Immature natural killer cell (primary cell): ENCODE measurements around the gene PCDHB7. TPM values are rescaled to one million over a fixed set of nuclear protein-coding genes. Genes with fewer than 3 reads are reported as not detected.
"Not testable (repeated sequence)": the region's sequence is repeated elsewhere in the genome, so short reads cannot be mapped to it uniquely, and the experiment has no call there.

Source experiments
- DNase-seq, 3 donors: peaks; one replicate each; pipeline ENCODE4 v3.0.0; 2022; ENCODE audit warnings: mixed read lengths in 1 of 3
- H3K27ac Mint-ChIP-seq, 6 donors: one replicate each; pipeline ENCODE4 v1.8.0; 2020; ENCODE audit warnings: mixed read lengths in 6 of 6, mild to moderate bottlenecking in 5 of 6, inconsistent platforms in 4 of 6, moderate library complexity in 3 of 6
- H3K27me3 Mint-ChIP-seq, 3 donors: one replicate each; pipeline ENCODE4 v1.8.0; 2020 to 2021; ENCODE audit warnings: low read depth in 3 of 3, mild to moderate bottlenecking in 3 of 3, mixed read lengths in 3 of 3, moderate library complexity in 3 of 3, inconsistent platforms in 1 of 3
- H3K36me3 Mint-ChIP-seq, 3 donors: one replicate each; pipeline ENCODE4 v1.8.0; 2020; ENCODE audit warnings: mixed read lengths in 3 of 3, inconsistent platforms in 2 of 3, mild to moderate bottlenecking in 2 of 3
- H3K4me1 Mint-ChIP-seq, 2 donors: one replicate each; pipeline ENCODE4 v1.8.0; 2020; ENCODE audit warnings: inconsistent platforms in 2 of 2, mild to moderate bottlenecking in 2 of 2, mixed read lengths in 2 of 2, moderate library complexity in 1 of 2
- H3K4me3 Mint-ChIP-seq, 5 donors: one replicate each; pipeline ENCODE4 v1.8.0; 2020; ENCODE audit warnings: mild to moderate bottlenecking in 5 of 5, mixed read lengths in 5 of 5, inconsistent platforms in 3 of 5, moderate library complexity in 3 of 5
- H3K9me3 Mint-ChIP-seq, 6 donors: one replicate each; pipeline ENCODE4 v1.8.0; 2020; ENCODE audit warnings: mild to moderate bottlenecking in 6 of 6, mixed read lengths in 6 of 6, inconsistent platforms in 4 of 6, moderate library complexity in 3 of 6
- polyA plus RNA-seq, 3 donors: library from polyadenylated mRNA; unstranded; fragments of 300-500 nt; fragmentation: Illumina TruSeq; gene quantifications; one replicate each; pipeline ENCODE4 v1.2.3, GENCODE V29; 2021

Gene PCDHB7
- polyA plus RNA-seq, 3 donors from 2014 or later: not detected

- H3K4me1 Mint-ChIP-seq, DNase-seq, H3K4me3 Mint-ChIP-seq, H3K36me3 Mint-ChIP-seq, H3K27ac Mint-ChIP-seq: not testable (repeated sequence)
- H3K9me3 Mint-ChIP-seq: peaks cover 7 to 50% (median 16%) of the 10 kb centered on the region in 6 donors
- H3K27me3 Mint-ChIP-seq: peaks cover 5 to 15% (median 8%) of the 10 kb centered on the region in 3 donors
Measured at GRCh38 chr5:141215504-141215903, 43.1 kb downstream of the PCDHB7 start.

- H3K4me3 Mint-ChIP-seq, H3K4me1 Mint-ChIP-seq, H3K27ac Mint-ChIP-seq, H3K36me3 Mint-ChIP-seq, DNase-seq: not testable (repeated sequence)
- Mint-ChIP-seq H3K9me3 (peaks cover 4 to 50% (median 15%) of the 10 kb centered on the region in 6 donors), H3K27me3 (peaks cover 5 to 15% (median 8%) of the 10 kb centered on the region in 3 donors)
Measured at GRCh38 chr5:141216035-141216434, 43.6 kb downstream of the PCDHB7 start.

GRCh38 chr5:141223112-141223783 lies 50.8 kb downstream of the PCDHB7 start, which contains the start of gene PCDHB14:
TSS of gene PCDHB14 (plus strand) at chr5:141223343. CDS start at chr5:141223506, 163 bp downstream.
- peaks cover 4 to 31% (median 18%) of the 10 kb centered on the region in 6 donors for H3K9me3 Mint-ChIP-seq
- H3K36me3 Mint-ChIP-seq: peaks cover 0 to under 1% (median 0%) of the 10 kb centered on the region in 3 donors
- no peaks in the 10 kb centered on the region for H3K4me1 Mint-ChIP-seq
- peaks cover 0 to 23% (median 11%) of the 10 kb centered on the region in 3 donors for H3K27me3 Mint-ChIP-seq
- H3K27ac Mint-ChIP-seq: no peak within 1 kb of the TSS
- peak within 1 kb of the TSS in 1 of 5 donors; percentile 21 for H3K4me3 Mint-ChIP-seq
- peak in 1 of 3 donors; percentile 3 for DNase-seq

GRCh38 chr5:141224844-141225243 lies 52.4 kb downstream of the PCDHB7 start:
- Mint-ChIP-seq H3K27me3 (peaks cover 0 to 17% (median 9%) of the 10 kb centered on the region in 3 donors), H3K9me3 (peaks cover 4 to 29% (median 14%) of the 10 kb centered on the region in 6 donors)
- H3K4me1 Mint-ChIP-seq, DNase-seq, H3K4me3 Mint-ChIP-seq, H3K27ac Mint-ChIP-seq, H3K36me3 Mint-ChIP-seq: not testable (repeated sequence)

- peaks cover 0 to 17% (median 9%) of the 10 kb centered on the region in 3 donors for H3K27me3 Mint-ChIP-seq
- not testable (repeated sequence) for H3K36me3 Mint-ChIP-seq, H3K4me3 Mint-ChIP-seq, DNase-seq, H3K4me1 Mint-ChIP-seq, H3K27ac Mint-ChIP-seq
- peaks cover 4 to 29% (median 13%) of the 10 kb centered on the region in 6 donors for H3K9me3 Mint-ChIP-seq
Measured at GRCh38 chr5:141225421-141225820, 53.0 kb downstream of the PCDHB7 start.

Other genes with a start within 250 kb of the PCDHB7 start
- not detected for gene PCDHAC1, start 246.3 kb upstream of the PCDHB7 start, polyA plus RNA-seq
- not detected for gene PCDHAC2, start 206.2 kb upstream of the PCDHB7 start, polyA plus RNA-seq
- not detected for gene PCDHB1, start 121.3 kb upstream of the PCDHB7 start, polyA plus RNA-seq
- not detected for gene PCDHB2, start 78.0 kb upstream of the PCDHB7 start, polyA plus RNA-seq
- not detected for gene PCDHB3, start 72.2 kb upstream of the PCDHB7 start, polyA plus RNA-seq
- not detected for gene PCDHB4, start 50.8 kb upstream of the PCDHB7 start, polyA plus RNA-seq
- not detected for gene PCDHB5, start 37.4 kb upstream of the PCDHB7 start, polyA plus RNA-seq
- gene PCDHB6, start 22.6 kb upstream of the PCDHB7 start, polyA plus RNA-seq: not detected
- gene PCDHB8, start 5.1 kb downstream of the PCDHB7 start, polyA plus RNA-seq: not detected
- gene PCDHB16, start 9.7 kb downstream of the PCDHB7 start, polyA plus RNA-seq: not detected
- gene PCDHB9, start 14.5 kb downstream of the PCDHB7 start, polyA plus RNA-seq: not detected
- gene PCDHB10, start 19.7 kb downstream of the PCDHB7 start, polyA plus RNA-seq: not detected
- gene PCDHB11, start 27.0 kb downstream of the PCDHB7 start, polyA plus RNA-seq: not detected
- not detected for gene PCDHB12, start 36.1 kb downstream of the PCDHB7 start, polyA plus RNA-seq
- gene PCDHB13, start 41.3 kb downstream of the PCDHB7 start, polyA plus RNA-seq: not detected
- gene PCDHB14, start 50.7 kb downstream of the PCDHB7 start, polyA plus RNA-seq: not detected
- under 1 TPM in 1 of 3 donors, not detected in 2; 0.16 TPM for gene PCDHB15, start 72.8 kb downstream of the PCDHB7 start, polyA plus RNA-seq
- gene SLC25A2, start 131.4 kb downstream of the PCDHB7 start, polyA plus RNA-seq: not detected
- gene TAF7, start 148.1 kb downstream of the PCDHB7 start, polyA plus RNA-seq: 100 to 1,000 TPM; 136 to 191 (median 151) TPM
- gene PCDHGA1, start 157.9 kb downstream of the PCDHB7 start, polyA plus RNA-seq: not detected
- not detected for gene PCDHGA2, start 166.1 kb downstream of the PCDHB7 start, polyA plus RNA-seq
- under 1 TPM in 1 of 3 donors, not detected in 2; 0.11 TPM for gene PCDHGA3, start 171.2 kb downstream of the PCDHB7 start, polyA plus RNA-seq
- not detected for gene PCDHGB1, start 177.5 kb downstream of the PCDHB7 start, polyA plus RNA-seq
- gene PCDHGA4, start 182.4 kb downstream of the PCDHB7 start, polyA plus RNA-seq: under 1 TPM in 2 of 3 donors, not detected in 1; 0.10 to 0.11 TPM
- not detected for gene PCDHGB2, start 187.3 kb downstream of the PCDHB7 start, polyA plus RNA-seq
- gene PCDHGA5, start 191.5 kb downstream of the PCDHB7 start, polyA plus RNA-seq: not detected
- under 1 TPM in 2 of 3 donors, not detected in 1; 0.06 to 0.15 TPM for gene PCDHGB3, start 197.6 kb downstream of the PCDHB7 start, polyA plus RNA-seq
- not detected for gene PCDHGA6, start 201.2 kb downstream of the PCDHB7 start, polyA plus RNA-seq
- not detected for gene PCDHGA7, start 210.1 kb downstream of the PCDHB7 start, polyA plus RNA-seq
- gene PCDHGB4, start 215.1 kb downstream of the PCDHB7 start, polyA plus RNA-seq: under 1 TPM in 1 of 3 donors, not detected in 2; 0.13 TPM
- gene PCDHGA8, start 220.0 kb downstream of the PCDHB7 start, polyA plus RNA-seq: under 1 TPM in 1 of 3 donors, not detected in 2; 0.07 TPM
- gene PCDHGB5, start 225.3 kb downstream of the PCDHB7 start, polyA plus RNA-seq: 1 to 10 TPM in 2 of 3 donors, under 1 TPM in 1; 0.36 to 2.1 (median 2.0) TPM
- under 1 TPM in 1 of 3 donors, not detected in 2; 0.04 TPM for gene PCDHGA9, start 230.1 kb downstream of the PCDHB7 start, polyA plus RNA-seq
- 1 to 10 TPM in 1 of 3 donors, under 1 TPM in 1, not detected in 1; 0.38 to 1.9 TPM for gene PCDHGB6, start 235.4 kb downstream of the PCDHB7 start, polyA plus RNA-seq
- gene PCDHGA10, start 240.3 kb downstream of the PCDHB7 start, polyA plus RNA-seq: under 1 TPM in 1 of 3 donors, not detected in 2; 0.43 TPM
- under 1 TPM in 1 of 3 donors, not detected in 2; 0.13 TPM for gene PCDHGB7, start 245.0 kb downstream of the PCDHB7 start, polyA plus RNA-seq
- gene PCDHGA11, start 248.4 kb downstream of the PCDHB7 start, polyA plus RNA-seq: under 1 TPM in 1 of 3 donors, not detected in 2; 0.11 TPM